LoVo (cell line): ENCODE data around the gene CCDC3.
A peak's percentile ranks its signal among the peaks of the same experiment; 100 is the strongest.
"Not testable (repeated sequence)": the region's sequence is repeated elsewhere in the genome, so short reads cannot be mapped to it uniquely, and the experiment has no call there.

ENCODE experiments used
- DNase-seq: peaks from one replicate; pipeline ENCODE4 v3.0.0-alpha.2; 2016; ENCODE audit warnings: low spot score

CCDC3 gene

GRCh38 chr10:13001041-13001886, at the start of gene CCDC3:
CCDC3 (minus strand) TSS chr10:13001713; CDS start chr10:13001570, 143 bp downstream.
- DNase-seq: peak; percentile 22

- DNase-seq: no peak
These were observed 49.7 kb upstream of the CCDC3 start for GRCh38 chr10:13051126-13051694.

DNA sequence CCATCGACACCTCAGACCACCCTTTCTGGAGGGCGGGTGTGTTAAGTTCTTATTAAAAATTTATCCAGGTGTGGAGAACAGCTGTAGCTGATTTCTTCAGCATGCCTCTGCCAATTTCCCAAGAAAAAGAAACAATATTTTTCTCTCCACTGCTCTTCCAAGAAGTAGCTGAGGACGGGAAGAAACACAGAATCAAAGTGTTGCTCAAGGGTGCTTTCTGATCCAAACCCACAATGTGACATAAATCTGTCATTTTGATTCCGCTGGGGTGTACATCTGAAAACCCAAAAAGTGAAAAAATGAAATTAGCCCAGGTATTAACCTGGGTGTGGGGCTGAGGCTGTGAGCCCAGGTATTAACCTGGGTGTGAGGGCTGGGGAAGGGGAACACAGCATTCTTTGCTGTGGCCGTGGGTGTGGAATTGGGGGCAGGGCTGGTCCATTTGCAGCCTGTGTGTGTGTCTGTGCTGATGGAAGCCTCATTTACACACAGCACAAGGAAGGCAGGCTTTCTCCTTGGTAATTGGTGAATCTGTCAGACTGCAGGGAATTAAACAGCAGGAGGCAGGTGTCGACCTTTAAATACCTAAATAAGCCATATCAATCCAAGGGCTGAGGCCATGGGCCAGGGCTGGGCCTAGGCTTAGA, 48.4 kb upstream of the CCDC3 start:
- no peak for DNase-seq

DNA sequence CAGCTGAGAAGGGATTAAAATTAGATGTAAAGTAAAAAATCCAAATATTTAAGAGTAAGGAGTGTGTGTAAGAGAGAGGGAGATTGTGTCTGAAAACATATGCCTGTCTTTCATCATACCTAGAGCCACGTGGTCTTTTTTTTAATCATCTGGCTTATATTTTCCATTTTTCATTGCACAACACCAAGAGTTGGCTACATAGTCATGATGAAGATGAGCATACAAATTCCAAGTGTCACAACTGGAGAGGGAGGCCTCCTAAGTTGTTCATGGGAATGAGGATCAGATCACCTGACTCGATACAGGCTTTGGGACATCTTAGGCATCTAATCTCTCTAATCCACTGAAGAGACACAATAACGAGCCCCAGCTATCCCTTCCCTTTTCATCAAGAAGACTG, 47.2 kb upstream of the CCDC3 start:
- DNase-seq: no peak

DNA sequence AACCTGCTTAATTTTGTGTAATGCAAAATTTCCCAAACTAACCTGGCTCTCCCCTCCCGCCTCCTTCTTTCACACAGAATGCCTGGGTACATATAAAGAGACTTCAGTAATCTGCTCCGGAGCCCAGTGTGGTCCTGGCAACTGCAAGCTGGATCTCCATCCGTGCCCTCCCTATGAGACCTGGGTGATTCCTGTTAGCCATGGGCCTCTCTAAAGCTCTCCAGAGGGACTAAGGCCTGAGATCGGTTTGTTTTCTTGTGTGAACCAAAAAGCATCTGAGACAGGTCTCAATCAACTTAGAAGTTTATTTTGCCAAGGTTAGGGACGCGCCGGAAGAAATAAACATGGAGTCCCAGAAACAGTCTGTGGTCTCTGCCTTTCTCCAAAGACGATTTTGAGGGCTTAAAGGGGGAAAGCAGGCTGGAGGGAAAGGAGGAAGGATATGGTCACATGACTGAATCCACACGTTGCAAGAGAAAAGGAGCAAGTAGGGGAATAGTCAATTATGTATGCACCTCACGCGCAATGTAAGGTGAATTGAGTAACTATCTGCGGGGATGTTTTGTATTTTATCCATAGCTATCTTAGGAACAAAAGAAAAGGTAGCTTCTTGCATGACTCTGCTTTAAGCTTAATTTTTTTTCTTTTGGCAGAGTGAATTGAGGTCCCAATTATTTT, 46.2 kb upstream of the CCDC3 start:
- no peak for DNase-seq

GRCh38 chr10:13046851-13047528, 45.5 kb upstream of the CCDC3 start:
- DNase-seq: no peak

DNA sequence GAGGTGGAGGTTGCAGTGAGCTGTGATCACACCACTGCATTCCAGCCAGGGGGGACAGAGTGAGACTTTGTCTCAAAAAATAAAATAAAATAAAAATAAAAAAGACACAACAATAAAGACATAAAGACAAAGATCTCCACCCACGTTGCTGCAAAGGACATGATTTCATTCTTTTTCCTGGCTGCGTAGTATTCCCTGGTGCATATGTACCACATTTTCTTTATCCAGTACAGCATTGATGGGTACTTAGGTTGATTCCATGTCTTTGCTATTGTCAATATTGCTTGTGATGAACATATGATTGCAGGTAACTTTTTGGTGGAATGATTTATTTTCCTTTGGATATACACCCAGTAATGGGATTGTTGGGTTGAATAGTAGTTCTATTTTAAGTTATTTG, 42.0 kb upstream of the CCDC3 start:
- no peak for DNase-seq

GRCh38 chr10:13039761-13040160, 38.2 kb upstream of the CCDC3 start:
- no peak for DNase-seq

DNA sequence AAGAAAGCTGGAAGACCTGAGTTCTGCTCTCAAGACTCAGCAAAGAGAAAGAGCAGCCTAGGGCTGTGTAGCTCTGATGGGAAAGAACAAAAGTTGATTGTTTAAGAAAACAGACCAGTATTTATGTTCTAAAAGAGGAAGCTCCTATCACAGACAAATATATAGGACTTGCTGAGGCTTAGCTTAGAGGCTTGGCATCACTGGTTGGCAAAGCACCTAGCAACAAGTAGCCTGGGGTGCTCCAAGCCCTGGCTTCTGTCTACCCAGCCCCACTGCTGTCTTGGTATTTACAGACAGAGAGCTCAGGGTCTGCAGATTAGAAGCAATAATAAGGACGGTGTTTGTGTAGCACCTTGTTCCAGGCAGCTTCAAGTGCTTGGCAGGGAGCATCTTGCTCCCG, 36.9 kb upstream of the CCDC3 start:
- no peak for DNase-seq

DNA sequence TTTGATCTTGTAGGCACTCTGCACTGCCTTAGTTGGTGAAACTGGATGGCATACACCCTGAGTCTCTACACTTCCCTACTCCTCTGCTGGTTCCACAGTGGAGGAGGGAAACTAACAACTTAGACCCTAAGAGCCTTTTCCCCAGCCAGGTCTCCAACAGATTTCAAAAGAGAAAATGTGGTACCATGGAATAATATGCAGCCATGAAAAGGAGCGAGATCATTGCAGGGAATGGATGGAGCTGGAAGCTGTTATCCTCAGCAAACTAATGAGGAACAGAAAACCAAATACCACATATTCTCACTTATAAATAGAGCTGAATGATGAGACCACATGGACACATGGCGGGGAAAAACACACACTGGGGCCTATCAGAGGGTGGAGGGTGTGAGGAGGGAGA, 36.3 kb upstream of the CCDC3 start:
- no peak for DNase-seq

GRCh38 chr10:13036841-13037240, 35.3 kb upstream of the CCDC3 start:
- DNase-seq: no peak

DNA sequence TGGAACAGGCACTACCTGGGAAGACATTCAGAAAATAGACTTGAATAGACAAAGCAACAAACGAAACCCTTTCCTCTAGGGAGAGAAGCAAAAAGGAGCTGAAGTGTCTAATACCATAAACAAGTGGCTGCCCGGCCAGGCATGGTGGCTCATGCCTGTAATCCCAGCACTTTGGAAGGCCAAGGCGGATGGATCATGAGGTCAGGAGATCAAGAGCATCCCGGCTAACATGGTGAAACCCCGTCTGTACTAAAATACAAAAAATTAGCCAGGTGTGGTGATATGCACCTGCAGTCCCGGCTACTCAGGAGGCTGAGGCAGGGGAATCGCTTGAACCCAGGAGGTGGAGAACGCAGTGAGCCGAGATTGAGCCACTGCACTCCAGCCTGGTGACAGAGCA, 34.2 kb upstream of the CCDC3 start:
- not testable (repeated sequence) for DNase-seq

DNA sequence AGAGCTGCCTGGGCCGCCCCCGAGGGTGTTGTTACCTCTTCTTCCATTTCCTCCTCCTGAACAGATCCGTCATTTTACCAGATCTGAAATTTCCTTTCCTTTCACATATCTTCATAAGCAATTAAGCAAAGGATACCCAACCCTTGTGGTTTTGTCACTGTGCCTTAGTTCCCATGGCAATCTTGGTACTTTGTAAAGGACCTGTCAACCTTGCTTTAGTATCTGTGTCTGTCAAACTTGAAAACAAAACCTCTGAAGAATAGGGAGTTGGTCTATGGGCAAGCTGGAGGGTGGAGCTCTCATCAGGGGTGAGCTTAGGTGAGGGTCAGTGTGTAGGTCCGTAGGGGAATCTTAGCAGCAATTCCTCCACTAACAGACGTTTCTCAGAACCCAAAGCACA, 25.4 kb upstream of the CCDC3 start:
- DNase-seq: no peak

DNA sequence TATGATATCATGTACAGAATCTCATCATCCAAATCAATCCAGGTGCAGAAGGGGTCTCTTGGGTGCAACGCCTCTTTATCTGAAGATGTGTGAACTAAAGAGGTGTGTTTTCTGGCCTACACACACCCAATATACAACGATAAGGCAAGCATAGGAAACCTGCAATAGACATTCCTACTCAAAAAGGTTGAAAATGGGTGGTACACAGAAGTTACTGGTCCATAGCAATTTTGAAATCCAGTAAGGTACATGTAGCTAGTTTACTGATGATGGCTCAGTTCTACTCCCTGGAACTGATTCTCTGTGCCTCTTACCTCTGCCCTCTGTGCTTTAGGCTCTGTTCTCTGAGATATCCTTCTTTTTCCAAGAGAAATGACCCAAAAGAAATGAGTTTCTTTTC, 22.2 kb upstream of the CCDC3 start:
- DNase-seq: no peak

- DNase-seq: no peak
These were observed 17.8 kb upstream of the CCDC3 start for GRCh38 chr10:13019280-13019679.

- no peak for DNase-seq
These were observed 16.7 kb upstream of the CCDC3 start for GRCh38 chr10:13018171-13018570.

DNA sequence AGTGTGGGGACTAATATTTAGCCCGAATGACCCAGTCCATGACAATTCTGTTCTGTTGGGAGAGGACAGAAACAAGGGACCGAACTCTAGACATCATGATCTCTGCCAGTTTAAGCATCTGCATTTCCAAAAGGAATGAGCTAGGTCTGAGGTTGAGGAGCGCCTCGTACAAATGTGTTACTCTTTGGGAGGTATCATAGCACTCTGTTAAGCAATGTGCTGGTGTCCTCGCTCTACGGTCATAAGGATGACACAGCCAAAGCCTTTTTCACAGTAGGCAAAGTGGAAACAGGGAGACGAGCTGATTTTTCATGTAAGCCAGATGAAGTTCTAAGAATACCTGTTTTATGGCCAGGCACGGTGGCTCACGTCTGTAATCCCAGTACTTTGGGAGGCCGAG, 15.4 kb upstream of the CCDC3 start:
- no peak for DNase-seq

DNA sequence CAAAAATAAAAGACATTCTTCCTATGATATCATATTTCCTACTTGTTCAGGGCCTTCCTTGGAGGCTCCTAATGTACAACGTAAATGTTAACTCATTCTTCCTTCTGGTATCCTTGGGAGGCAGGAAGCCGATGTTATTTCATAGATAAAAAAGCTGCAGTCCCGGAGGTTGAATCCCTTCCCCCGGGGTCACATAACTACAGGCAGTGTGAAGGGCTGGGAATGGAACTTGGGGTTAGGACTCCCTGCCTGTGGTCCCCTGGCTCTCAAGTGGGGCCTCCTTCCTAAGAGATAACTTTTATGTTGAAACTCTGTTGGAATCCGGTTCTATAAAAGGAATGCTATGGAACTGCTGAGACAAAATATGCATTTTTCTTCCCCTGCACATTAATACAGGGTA, 14.9 kb upstream of the CCDC3 start:
- DNase-seq: no peak

- DNase-seq: no peak
These were observed 4.5 kb upstream of the CCDC3 start for GRCh38 chr10:13006037-13006436.

- no peak for DNase-seq
These were observed 2.2 kb upstream of the CCDC3 start for GRCh38 chr10:13003759-13004158.

DNA sequence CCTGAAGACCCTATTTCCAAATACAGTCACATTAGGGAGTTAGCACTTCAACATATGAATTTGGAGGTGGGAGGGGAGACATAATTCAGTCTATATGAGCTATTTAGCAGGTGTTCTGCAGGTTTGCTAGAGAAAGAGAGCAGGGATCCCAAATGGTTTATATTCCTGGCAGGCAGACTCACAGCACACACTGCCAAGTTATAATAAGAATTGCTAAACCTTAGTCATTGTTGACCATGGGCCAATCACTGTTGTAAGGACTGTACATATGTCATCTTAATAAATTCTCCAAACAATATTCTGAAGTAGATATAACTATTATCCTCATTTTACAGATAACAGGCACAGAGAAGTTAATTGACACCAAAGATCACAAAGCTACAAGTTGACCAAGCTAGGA, 1.5 kb upstream of the CCDC3 start:
- no peak for DNase-seq

DNA sequence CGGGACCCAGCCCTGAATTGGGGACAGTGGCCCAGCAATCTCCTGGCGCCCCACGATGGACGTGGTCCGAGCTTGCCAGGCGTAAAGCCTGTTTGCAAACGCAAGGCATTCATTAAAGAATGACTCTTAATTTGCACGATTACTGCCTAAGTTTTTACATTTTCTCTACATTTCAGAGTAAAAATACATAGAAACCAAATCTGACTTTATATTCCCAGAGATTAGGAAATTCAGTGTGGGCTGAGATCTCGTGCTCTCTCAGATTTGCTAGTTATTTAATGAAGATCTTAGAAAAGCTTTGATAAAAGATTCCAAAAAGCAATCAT, 337 bp upstream of the CCDC3 start:
- DNase-seq: no peak
